ENCODE results near the gene PAQR5. TPM values are rescaled to one million over a fixed set of nuclear protein-coding genes. Genes with fewer than 3 reads are reported as not detected.

The PAQR5 gene
- total and polyA plus RNA-seq, 4 donors, result 2.3 to 22.6 (median 10.5) TPM

DNA sequence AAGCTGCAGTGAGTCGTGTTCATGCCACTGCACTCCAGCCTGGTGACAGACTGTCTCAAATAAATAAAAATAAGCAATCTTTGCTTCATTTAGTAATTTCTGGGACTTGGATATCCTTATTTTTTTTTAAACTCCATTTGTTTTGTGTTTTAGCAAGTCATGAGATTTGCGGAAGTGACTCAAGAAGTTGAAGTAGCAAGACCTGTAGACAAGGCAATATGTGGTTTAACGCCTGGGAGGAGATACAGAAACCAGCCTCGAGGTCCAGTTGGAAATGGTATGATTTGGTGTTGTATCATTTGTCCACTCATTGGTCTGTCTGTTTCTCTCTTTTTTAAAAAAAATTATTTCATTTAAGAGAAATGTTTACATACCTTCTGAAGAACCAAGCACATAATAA is 137.3 kb downstream of the PAQR5 start:
- H3K9ac ChIP-seq (ENCODE audit: insufficient read depth in 1 of 2, low read length in 2 of 2), result no peak overlapping the region
- H3K9me3 ChIP-seq (ENCODE audit: control insufficient read depth in 4 of 4, insufficient read depth in 3 of 4, low read length in 3 of 4), result no peaks in the 10 kb centered on the region
- H3K4me1 ChIP-seq (ENCODE audit: control insufficient read depth in 5 of 5, insufficient read depth in 5 of 5, low read length in 5 of 5), result no peaks in the 10 kb centered on the region
- ATAC-seq (ENCODE audit: insufficient read depth, low FRiP score), result no peak
- H3K27me3 ChIP-seq (ENCODE audit: control insufficient read depth in 3 of 3, insufficient read depth in 3 of 3, low read length in 2 of 3), result no peaks in the 10 kb centered on the region
- no peak overlapping the region for H3K4me3 ChIP-seq
- no peak for DNase-seq
- H3K27ac ChIP-seq (ENCODE audit: low read depth in 1 of 2, low read length in 1 of 2), result no peak overlapping the region
- WGBS, 2 donors, result 65 to 88% methylated on average over 4 of the region's 4 CpGs
- TF ChIP-seq, protein P1, sequence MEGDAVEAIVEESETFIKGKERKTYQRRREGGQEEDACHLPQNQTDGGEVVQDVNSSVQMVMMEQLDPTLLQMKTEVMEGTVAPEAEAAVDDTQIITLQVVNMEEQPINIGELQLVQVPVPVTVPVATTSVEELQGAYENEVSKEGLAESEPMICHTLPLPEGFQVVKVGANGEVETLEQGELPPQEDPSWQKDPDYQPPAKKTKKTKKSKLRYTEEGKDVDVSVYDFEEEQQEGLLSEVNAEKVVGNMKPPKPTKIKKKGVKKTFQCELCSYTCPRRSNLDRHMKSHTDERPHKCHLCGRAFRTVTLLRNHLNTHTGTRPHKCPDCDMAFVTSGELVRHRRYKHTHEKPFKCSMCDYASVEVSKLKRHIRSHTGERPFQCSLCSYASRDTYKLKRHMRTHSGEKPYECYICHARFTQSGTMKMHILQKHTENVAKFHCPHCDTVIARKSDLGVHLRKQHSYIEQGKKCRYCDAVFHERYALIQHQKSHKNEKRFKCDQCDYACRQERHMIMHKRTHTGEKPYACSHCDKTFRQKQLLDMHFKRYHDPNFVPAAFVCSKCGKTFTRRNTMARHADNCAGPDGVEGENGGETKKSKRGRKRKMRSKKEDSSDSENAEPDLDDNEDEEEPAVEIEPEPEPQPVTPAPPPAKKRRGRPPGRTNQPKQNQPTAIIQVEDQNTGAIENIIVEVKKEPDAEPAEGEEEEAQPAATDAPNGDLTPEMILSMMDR (IDR thresholded peaks at IDR 0.05; ENCODE audit: control extremely low read depth, extremely low read depth), result no peak
- H3K36me3 ChIP-seq (ENCODE audit: control insufficient read depth in 4 of 4, insufficient read depth in 4 of 4, low read length in 4 of 4), result peaks cover 0 to 19% (median 4%) of the 10 kb centered on the region in 4 donors

DNA sequence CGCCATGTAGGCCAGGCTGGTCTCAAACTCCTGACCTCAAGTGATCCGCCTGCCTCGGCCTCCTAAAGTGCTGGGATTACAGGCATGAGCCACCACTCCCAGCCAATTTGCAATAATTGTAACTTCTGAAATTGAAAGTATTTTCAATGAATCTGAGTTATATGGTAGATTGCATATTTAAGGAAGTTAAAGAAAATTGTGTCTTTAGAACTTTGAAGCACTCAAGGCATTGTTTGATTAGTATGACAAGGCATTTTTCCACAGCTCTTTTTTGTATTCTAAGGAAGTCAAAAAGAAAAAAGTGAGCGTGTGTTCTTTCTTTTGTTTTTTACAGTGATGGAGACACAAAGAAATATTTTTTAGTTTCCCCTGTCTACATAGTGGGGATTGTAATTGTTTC is 138.2 kb downstream of the PAQR5 start:
- H3K27ac ChIP-seq (ENCODE audit: low read depth in 1 of 2, low read length in 1 of 2), result no peak overlapping the region
- 73 to 90% methylated on average over 4 of the region's 4 CpGs for WGBS, 2 donors

DNA sequence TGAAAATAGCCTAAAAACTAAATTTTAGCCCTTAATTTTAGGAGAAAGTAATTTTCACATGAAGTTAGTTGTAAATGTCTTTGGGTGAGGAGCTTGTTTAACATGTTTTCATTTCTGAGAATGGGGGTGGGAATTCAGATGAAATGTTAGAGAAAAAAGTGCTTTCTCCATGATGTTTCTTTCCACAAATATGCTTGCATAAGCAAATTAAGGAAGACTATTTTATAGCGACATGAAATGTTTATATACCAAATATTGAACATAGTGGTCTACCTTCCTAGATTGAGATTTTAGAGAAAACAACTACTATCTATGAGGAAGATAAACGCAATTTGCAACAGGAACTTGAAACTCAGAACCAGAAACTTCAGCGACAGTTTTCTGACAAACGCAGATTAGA is 140.9 kb downstream of the PAQR5 start:
- Histone ChIP-seq H3K4me1 (ENCODE audit: control insufficient read depth in 5 of 5, insufficient read depth in 5 of 5, low read length in 5 of 5) (no peaks in the 10 kb centered on the region), H3K27me3 (ENCODE audit: control insufficient read depth in 3 of 3, insufficient read depth in 3 of 3, low read length in 2 of 3) (no peaks in the 10 kb centered on the region), H3K27ac (ENCODE audit: low read depth in 1 of 2, low read length in 1 of 2) (no peak overlapping the region), H3K9ac (ENCODE audit: insufficient read depth in 1 of 2, low read length in 2 of 2) (no peak overlapping the region), H3K4me3 (no peak overlapping the region), H3K9me3 (ENCODE audit: control insufficient read depth in 4 of 4, insufficient read depth in 3 of 4, low read length in 3 of 4) (no peaks in the 10 kb centered on the region), H3K36me3 (ENCODE audit: control insufficient read depth in 4 of 4, insufficient read depth in 4 of 4, low read length in 4 of 4) (peaks cover 0 to 15% (median 7%) of the 10 kb centered on the region in 4 donors)
- DNase-seq, result no peak
- no peak for ATAC-seq (ENCODE audit: insufficient read depth, low FRiP score)
- WGBS, 2 donors, result 63 to 80% methylated on average over 4 of the region's 4 CpGs
- TF ChIP-seq, protein P1 (IDR thresholded peaks at IDR 0.05; ENCODE audit: control extremely low read depth, extremely low read depth), result no peak

More for the DNA sequence above, 138.2 kb downstream of the PAQR5 start:
- no peaks in the 10 kb centered on the region for H3K9me3 ChIP-seq (ENCODE audit: control insufficient read depth in 4 of 4, insufficient read depth in 3 of 4, low read length in 3 of 4)
- H3K36me3 ChIP-seq (ENCODE audit: control insufficient read depth in 4 of 4, insufficient read depth in 4 of 4, low read length in 4 of 4), result peaks cover 0 to 19% (median 7%) of the 10 kb centered on the region in 4 donors
- H3K27me3 ChIP-seq (ENCODE audit: control insufficient read depth in 3 of 3, insufficient read depth in 3 of 3, low read length in 2 of 3), result no peaks in the 10 kb centered on the region
- no peak overlapping the region for H3K9ac ChIP-seq (ENCODE audit: insufficient read depth in 1 of 2, low read length in 2 of 2)
- no peak for ATAC-seq (ENCODE audit: insufficient read depth, low FRiP score)
- H3K4me1 ChIP-seq (ENCODE audit: control insufficient read depth in 5 of 5, insufficient read depth in 5 of 5, low read length in 5 of 5), result no peaks in the 10 kb centered on the region
- no peak overlapping the region for H3K4me3 ChIP-seq
- TF ChIP-seq, protein P1 (IDR thresholded peaks at IDR 0.05; ENCODE audit: control extremely low read depth, extremely low read depth), result no peak
- no peak for DNase-seq

DNA sequence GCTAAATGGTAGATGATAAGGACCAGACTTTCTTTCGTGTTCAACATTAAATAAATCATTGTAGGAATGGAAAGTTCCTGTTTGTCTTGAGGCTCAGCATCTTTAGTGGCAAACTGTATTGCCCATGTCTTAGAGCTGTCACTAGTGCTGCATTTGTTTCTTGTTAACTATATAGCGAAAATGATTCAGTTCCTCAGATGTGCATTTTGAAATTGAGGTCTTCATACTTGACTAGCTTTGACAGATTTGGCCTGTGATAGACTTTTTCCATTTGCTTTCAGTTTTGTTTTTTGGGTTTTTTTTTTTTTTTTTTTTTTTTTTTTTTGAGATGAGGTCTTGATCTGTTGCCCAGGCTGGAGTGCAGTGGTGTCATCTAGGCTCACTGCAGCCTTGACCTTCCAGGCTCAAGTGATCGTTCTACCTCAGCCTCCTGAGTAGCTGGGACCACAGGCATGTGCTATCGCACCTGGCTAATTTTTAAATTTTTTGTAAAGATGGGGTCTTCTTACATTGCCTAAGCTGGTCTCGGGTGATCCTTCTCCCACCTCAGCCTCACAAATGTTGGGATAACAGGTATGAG is 144.4 kb downstream of the PAQR5 start:
- Histone ChIP-seq H3K27ac (ENCODE audit: low read depth in 1 of 2, low read length in 1 of 2) (no peak overlapping the region), H3K4me1 (ENCODE audit: control insufficient read depth in 5 of 5, insufficient read depth in 5 of 5, low read length in 5 of 5) (no peaks in the 10 kb centered on the region), H3K4me3 (no peak overlapping the region), H3K9me3 (ENCODE audit: control insufficient read depth in 4 of 4, insufficient read depth in 3 of 4, low read length in 3 of 4) (no peaks in the 10 kb centered on the region), H3K36me3 (ENCODE audit: control insufficient read depth in 4 of 4, insufficient read depth in 4 of 4, low read length in 4 of 4) (peaks cover 0 to 22% (median 10%) of the 10 kb centered on the region in 4 donors), H3K9ac (ENCODE audit: insufficient read depth in 1 of 2, low read length in 2 of 2) (no peak overlapping the region), H3K27me3 (ENCODE audit: control insufficient read depth in 3 of 3, insufficient read depth in 3 of 3, low read length in 2 of 3) (no peaks in the 10 kb centered on the region)
- TF ChIP-seq, protein P1 (IDR thresholded peaks at IDR 0.05; ENCODE audit: control extremely low read depth, extremely low read depth), result no peak
- DNase-seq, result no peak
- ATAC-seq (ENCODE audit: insufficient read depth, low FRiP score), result no peak
- 86 to 88% methylated on average over 5 of the region's 5 CpGs for WGBS, 2 donors
